Umbilical cord (tissue), 2 donors: ENCODE measurements around the gene TNS1. TPM values are rescaled to one million over a fixed set of nuclear protein-coding genes. Genes with fewer than 3 reads are reported as not detected.

ENCODE experiments used
- DNase-seq: peaks from one replicate; pipeline ENCODE4 v3.0.0-alpha.2; 2015; ENCODE audit warnings: low spot score
- total RNA-seq: library from RNA; depleted of rRNA; stranded (reverse); fragments of >200 nt; gene quantifications from one replicate; pipeline ENCODE4 v1.2.3, GENCODE V29; 2014; ENCODE audit warnings: low replicate concordance; ENCODE audit not compliant: insufficient read depth

TNS1 gene
- total RNA-seq, 1 donor from 2014 or later: 255 TPM

- DNase-seq: peak; percentile 90
Measured at GRCh38 chr2:217943446-217944321, 59.1 kb downstream of the TNS1 start.

GRCh38 chr2:217942731-217943335 is 60.0 kb downstream of the TNS1 start:
- no peak for DNase-seq

DNA sequence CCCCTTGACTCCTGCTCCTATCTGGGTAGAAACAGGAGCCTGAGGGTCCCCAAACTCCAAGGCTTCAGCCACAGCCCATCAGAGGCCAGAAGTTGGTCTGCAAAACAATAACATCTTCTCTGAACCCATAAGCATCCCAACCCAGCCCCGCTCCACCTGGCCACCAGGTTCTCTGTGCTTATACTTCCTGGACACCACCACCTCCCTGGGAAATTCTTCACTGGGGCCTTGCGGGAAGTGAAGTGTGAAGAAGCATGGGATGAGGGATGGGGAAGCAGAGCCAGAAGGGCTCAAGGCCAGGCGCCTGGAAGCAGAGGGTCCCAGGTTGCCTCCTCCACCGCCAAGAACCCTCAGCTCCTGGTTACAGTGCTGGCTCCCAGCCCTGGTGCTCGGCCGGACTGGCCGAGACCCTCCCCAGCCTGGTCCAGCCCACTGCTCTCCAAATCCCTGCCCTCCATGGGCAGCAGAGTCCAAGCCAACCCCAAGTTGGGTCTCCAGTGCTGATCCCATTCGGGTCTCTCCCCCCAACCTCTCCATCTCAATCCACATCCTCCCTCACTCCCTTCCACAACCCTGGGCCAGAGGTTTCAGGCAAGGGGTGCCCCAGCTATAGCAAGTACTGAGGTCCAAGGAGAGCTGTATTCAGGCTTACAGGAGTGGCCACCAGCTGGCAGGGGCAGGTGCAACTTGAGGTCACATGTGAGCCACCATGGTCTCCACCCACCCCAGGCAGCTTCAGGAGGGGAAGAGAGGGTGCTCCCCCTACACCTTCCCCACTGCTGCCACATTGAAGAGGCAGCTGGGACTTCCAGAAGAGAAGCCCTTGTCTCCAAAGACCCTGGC is 60.7 kb downstream of the TNS1 start:
- DNase-seq: no peak

DNA sequence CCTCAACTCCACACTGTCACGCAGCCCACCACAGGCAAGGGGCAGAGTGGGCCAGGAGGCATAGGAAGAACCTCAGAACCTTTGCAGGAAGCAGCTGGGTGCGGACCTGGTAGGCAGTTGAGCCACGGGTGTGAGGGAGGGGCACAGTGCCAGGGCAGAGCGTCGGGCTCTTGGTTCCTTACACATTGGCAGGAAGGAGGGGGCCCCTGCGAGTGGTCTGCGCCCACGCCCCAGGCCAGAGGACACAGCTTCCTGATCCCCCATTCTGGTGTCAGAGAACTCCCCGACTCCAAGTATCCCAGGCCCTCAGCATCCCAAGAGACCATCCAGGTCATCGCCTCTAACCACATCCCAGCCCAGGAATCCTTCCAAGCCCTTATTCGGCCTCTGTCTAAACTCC is 61.5 kb downstream of the TNS1 start:
- no peak for DNase-seq

- DNase-seq: no peak
Measured at GRCh38 chr2:217940261-217941220, 62.3 kb downstream of the TNS1 start.

- DNase-seq: no peak
Measured at GRCh38 chr2:217939629-217940245, 63.1 kb downstream of the TNS1 start.

DNA sequence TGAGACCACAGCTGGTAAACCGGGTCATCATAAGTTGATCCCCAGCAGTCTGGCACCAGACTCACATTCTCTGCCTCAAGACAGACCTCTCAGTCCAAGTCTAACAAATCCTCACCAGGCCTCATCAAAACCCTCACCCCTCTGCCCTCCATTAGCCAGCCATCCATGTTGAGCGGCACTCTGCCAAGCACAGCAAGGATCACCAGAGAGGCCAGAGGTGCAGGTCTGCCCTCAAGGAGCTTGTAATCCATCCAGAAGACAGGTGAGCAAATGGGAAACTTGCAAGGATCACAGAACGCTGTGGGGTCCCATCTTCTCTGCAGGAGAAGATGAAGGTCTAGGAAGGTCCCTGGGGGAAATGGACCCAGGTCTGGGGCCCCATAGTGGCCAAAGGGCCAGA is 63.6 kb downstream of the TNS1 start:
- no peak for DNase-seq

DNA sequence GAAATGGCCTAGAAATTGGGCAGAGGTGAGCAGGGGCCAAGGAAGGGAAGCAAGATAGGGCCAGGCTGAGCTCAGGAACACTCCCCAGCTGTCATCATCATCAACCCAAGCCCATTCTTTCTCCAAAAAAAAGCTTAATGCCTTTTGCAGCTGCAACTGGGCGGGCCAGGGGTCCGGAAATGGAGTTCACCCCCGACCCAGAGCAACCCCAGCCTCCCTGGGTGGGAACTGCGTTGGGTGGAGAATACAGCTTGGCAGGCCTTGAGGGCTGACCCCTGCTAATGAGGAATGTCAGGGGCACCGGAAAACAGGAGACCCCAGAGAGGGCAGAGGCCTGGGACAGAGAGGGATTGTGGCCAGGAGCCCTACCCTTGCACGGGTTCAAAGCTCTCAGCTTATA is 64.8 kb downstream of the TNS1 start:
- DNase-seq: no peak

- peak; percentile 70 for DNase-seq
Measured at GRCh38 chr2:217937446-217937845, 65.3 kb downstream of the TNS1 start.

- DNase-seq: no peak
Measured at GRCh38 chr2:217936952-217937351, 65.8 kb downstream of the TNS1 start.

DNA sequence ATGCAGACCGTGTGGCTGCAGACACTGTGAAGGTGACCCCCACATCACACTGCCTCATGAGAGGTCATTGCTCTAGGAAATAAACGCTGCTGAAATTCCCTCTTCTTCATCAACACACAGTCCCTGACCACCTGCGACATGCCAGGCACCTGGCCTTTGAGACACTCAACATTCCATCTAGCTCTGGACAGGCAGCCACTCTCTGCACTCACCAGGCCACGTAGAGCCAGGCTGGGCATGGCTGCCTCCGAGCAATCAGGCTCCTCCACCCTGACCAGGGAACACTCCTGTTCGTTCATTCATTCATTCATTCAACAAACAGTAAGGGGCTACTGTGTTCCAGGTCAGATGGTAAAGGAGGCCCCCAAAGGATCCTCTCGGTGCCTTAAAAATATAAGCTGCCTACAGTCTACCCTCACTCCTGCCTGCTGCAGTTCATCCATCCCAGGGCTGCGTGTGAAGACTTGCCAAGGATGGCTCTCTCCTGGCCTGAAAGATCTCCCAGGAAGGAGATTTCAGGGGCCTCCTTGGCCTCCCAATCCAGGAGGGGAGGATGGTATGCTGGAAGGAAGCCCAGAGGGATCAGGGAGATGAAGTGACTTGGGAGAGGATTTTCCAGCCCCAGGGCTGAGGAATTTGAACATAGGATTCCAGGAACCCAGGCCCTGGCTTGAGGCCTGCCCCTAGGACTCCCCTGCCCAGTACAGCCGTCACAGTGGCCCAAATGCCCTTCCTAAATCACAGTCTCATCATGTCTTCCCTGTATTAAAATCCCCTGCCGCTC is 66.7 kb downstream of the TNS1 start:
- DNase-seq: peak; percentile 97

DNA sequence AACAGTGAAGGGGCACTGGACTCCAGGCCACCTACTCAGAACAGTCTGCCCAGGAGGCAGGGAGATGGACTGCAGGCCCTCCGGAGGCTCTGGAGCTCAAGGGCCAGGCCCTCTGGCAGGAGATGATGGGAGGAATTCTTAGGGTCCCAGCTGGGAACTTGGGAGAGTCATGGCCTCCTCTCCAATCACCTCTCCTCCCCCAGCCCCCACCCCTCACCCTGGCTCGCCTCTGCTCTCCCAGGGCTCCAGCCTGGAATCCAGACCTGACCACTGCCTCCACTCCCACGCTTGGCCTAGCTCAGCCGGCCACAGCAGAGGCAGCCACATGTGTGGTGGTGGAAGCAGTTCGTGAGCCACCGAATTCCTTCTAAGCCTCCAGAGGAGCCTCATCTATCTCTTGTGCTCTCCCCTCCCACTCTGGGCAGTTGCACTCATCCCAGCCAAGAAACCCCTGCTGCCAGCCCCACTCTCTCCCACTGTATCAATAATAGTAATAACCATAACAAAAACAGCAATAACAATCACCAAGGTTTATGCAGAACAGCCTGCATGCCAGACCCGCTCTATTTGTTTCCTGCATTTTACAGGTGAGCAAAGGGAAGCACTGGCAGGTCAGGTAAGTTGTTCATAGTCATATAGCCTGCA is 67.4 kb downstream of the TNS1 start:
- DNase-seq: peak; percentile 77

GRCh38 chr2:217934321-217935131 is 68.3 kb downstream of the TNS1 start:
- peak; percentile 75 for DNase-seq

GRCh38 chr2:217933617-217933993 is 69.2 kb downstream of the TNS1 start:
- DNase-seq: no peak

GRCh38 chr2:217932803-217933616 is 69.8 kb downstream of the TNS1 start:
- DNase-seq: no peak

GRCh38 chr2:217931846-217932560 is 70.8 kb downstream of the TNS1 start:
- DNase-seq: no peak
